Inferior parietal cortex (tissue), 1 donor: ENCODE data around the gene FOLR2.
"Not testable (repeated sequence)": the region's sequence is repeated elsewhere in the genome, so short reads cannot be mapped to it uniquely, and the experiment has no call there.

Experiments
- DNase-seq: peaks from one replicate; pipeline ENCODE4 v3.0.0-alpha.2; 2016; ENCODE audit errors: extremely low spot score

FOLR2 gene

DNA sequence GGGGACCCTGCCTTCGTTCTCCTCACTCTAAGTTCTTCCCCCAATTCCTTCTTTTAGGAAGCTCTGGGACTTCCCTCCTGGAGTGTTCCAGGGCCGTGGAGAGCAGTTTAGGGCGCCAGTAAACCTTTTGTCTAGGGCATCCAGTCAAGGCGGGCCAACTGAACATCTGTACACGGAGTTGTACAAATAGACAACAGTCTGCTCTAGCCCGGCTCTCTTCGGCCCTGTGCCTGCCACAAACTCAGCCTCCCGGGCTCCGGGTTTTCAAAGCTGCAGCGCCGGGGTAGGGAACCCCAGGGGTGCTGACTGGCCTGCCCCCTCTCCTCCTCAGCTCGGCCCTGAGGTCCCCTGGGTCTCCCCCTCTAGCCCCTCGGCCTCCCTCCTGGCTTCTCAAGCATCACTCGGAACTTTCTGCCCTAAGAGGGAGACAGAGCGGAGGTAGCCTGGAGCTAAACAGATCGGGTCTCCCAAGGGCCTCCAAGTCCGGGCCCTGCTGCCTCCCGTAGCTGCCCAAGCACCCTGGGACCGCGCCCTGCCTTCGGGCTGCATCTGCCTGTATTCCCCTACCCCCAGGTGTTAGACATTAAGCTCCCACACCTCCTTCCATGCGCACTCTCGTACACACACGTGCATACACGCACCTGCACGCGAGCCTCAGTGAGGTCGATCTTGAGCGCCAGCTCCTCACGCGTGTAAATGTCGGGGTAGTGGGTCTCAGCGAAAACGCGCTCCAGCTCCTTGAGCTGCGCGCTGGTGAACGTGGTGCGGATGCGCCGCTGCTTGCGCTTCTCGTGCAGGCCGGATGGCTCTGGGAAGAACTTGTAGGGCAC, 24.1 kb downstream of the FOLR2 start:
- DNase-seq: no peak

DNA sequence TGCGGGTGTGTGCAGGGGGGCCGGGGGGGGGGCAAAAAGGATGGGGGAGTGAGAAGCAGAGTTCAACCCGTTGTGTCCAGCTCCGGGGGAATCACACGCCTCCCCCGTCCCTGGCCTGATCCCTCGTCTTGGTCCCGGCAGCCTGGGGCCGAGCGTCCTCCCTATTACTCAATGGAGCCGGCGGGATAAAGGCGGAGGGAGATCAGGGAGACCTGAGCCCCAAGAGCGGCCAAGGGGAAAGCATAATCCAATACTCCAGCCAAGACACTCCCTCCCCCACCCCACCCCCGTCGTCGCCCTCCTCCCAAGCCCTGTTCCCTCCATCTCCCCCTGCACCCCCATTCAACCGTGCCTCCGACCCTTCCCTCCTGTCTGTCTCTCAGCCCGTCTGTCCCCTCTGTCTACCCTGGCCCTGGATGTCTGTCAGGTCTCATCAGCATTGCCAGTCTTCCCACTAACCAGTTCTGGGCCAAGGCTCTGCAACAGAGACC, 24.7 kb downstream of the FOLR2 start:
- DNase-seq: no peak

DNA sequence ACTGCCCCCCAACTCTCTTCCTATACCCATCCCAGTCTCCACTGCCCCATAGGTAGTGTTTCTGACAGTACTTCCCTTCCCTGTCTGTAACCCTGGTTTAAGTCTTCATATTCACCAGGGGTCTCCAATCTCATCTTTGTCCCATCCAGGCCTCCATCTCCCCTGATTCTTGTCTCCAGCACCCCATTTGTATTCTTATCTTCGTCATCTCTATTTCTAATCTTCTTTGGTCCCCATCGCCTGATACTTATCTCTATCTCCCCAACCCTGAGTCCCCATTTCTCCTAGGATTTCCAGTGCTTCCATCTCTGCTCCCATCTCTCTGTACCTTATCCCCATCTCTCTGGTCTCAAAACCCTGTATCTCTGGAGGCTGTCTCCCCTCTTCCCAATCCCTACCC, 25.5 kb downstream of the FOLR2 start:
- no peak for DNase-seq

DNA sequence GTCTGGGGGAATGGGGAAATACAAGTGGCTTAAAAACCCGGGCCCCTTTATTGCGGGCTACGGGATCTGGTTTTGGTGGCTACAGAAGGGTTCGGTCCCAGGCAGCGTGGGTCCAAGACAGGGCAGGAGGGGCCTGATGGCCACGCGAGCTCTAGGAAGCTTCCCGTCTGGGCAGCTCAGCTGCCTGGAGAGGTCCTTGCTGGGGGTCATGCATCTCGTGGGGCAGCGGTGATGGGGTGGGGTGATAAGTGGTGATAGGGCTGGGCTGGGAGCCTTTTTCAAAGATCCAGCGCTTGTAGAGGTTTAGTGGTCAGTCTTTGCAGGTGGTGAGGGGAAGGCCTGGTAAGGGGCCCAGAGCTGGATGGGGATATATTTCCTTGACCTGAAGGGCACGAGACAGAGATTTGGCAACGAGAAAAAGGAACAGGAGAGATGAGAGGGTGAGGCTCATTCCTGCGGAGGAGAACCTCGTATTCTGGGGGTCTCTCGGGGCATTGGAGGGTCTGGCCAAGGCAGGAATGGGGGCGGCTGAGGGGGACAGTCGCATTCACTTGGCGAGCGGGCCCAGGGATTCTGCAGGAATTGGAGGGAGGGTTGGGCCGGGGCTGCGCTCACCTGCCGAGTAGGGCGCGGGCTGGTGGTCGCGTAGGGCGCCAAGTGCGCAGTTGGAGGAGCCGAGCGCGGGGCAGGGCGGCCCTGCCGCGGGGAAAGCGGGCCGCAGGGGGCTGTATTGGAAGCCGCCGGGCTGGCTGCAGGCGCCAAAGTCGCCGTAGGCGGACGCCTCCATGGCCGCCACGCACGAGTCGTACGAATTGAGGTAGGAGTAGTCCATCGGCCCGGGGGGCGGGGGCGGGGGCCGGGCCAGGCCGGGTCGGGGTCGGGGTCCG, 26.8 kb downstream of the FOLR2 start:
- DNase-seq: no peak

DNA sequence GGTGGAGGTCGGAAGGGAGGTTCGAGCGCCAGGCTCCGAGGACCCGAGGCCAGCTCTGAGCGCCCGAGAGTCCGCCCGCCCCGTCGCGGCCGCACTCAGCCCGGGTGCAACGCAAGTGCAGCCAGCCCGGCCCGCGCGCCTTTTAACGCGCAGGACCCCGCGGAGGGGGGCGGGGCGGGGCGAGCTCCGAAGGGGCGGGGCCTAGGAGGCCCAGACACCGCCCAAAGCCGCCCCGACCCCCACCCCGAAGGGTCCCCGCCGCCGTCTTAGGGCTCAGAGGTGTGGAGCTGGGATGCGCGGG, 27.4 kb downstream of the FOLR2 start, which contains the start of gene PHOX2A:
Gene PHOX2A, minus strand, starts transcription at position 117 of the 301 bp plus-strand sequence. CDS start 172 bp downstream, outside the sequence.
- no peak for DNase-seq

DNA sequence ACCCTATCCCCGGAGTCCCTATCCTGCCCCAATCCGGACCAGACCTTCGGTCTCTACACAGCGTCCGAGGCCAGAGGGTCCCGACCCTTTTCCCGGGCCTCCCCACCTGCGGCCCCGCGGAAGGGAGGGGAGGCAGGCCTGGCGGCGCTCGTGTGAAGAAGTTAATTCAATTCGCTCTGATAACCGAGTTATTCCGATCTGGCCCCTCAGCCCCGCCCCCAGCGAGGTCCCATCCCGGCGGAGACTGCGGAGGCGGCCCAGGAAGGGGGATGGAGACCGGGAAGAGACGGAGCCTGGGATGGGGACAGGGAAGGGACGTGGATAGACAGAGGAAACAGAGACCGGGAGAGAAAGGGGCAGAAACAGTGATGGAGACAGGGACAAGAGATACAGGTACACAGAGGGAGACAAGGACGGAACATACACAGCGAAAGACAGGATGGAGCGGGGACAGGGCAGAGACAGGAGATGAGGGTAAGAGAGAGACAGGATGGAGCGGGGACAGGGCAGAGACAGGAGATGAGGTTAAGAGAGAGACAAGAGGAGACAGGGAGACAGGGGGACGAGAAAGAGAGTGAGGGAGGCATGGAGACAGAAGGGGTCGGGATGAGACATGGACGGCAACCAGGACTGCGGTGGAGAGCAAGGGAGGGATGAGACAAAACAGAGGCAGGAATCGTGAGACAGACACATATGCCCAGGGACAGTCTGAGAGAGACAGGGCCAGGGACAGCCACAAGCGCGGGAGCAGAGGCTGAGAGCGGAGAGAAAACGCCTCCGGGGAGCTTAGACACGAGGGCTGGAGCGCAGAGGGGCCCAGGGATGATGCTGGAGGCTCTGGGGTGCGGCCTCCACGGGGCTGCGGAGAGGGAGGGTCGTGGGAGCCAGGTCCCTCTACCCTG, 28.0 kb downstream of the FOLR2 start:
- no peak for DNase-seq

DNA sequence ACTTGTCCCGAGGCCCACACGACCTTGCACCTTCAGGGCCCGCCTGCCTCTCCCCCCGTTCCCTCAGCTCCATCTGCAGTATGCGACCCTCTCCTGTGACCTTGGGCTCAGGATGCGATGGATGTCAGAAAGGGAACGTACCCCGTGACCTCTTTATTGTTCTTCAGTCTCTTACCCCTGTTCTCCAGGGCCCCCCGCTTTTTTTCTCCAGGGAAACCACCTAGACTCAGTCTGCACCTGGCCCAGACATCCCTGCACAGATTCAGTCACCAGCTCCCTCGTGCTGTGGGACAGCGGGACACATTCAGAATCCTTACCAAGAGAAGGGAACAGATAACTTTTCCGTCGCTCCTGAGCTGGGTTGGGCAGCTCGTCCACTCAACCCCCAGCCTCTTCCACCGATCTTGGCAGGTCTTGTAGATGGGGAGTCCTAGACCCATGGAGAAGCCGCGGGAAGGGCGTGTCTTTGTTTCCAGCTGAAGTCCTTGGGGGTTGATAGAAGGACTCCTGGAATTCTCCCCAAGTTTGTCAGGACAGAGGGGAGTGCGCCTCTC, 28.7 kb downstream of the FOLR2 start:
- no peak for DNase-seq

DNA sequence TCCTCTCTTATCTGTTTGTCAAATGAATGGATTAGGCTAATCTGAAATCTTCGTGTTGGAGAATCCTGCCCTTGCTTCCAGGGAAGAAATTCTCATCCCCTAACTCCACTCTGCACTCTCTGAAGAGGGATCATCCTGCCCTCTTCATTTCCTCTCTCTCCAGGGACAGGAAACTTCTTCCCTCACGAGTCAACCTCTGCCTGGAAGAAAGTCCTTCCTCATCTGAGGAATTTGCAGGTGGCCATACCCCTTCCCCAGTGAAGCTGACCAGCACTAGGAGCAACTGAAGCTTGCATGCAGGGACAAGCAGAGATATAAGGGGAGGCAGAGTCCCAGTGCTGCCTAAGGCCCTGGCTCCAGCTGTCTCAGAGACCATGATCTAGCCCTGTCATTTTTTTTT, 31.0 kb downstream of the FOLR2 start:
- DNase-seq: no peak

DNA sequence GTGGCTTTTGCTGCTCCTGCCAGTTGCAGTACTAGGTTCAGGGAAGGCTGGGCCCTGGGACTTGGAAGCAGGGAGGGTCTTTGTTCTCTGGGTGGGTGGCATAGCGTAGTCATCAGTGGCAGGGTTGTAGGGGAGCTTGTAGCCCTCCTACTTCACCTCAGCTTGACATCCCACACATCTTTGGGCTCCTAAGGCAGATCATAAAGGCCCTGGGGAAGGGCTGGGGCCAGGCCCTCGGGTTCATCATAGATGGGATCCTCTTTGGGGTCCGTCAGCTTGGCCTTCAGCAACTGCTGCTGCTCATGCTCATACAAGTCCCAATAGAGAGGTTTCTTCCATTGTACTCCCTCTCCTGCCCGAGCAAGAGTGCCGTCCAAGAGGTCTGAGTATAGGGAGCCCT, 33.4 kb downstream of the FOLR2 start:
- no peak for DNase-seq

DNA sequence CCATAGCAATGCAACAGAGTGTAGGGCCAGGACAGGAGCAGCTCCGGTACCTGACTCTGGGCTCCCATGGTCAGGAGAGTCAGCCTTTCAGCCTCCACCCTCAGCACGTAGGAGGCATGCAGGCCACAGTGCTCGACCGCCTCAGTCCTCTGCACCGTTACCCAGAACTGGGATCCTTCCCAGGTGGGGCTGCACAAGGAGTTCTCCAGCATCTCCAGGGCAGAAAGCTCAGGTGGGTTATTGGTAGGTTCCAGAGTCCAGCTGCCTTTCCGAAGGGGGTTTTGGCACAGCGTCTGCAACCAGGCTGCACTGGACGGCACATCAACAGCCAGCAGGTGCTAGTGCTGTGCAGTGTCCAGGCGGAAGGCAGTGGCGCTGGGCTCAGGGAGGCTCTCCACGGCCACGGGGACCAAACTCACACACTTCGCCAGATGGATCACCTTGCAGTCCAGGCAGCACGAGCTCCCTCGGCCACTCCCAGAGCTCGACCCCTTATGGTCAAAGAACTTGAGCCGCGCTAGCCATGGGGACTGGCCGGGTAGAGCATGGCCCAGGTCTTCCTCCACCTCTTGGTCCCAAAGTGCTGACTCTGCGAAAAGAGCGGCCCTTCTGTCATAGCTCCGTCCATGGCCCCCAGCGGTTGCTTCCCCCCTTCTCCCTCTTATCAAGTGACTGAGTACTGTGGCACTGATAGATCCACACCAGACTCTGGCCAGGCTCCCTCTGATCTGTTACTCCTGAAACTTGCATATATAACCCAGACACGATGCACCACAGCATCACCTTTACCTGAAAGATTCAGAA, 34.3 kb downstream of the FOLR2 start:
- DNase-seq: no peak

DNA sequence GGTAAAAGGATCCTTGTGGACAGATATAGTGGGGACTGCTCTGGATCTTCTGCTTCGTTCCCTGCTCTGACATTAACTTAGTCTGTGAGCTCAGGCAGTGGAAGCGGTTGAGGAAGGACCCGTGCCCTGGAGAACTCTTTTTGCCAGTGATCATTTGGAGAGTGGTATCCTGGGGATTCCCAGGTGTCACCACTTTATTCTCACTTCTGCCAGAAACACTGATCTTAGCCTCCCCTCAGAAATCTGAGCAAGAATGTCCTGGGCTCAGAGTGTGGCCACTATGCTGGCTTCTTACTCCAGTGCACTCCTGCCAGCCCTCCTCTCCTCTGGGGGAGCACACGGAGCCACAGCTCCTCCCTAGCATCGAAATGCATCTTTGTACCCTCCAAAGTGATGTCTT, 35.0 kb downstream of the FOLR2 start:
- no peak for DNase-seq

DNA sequence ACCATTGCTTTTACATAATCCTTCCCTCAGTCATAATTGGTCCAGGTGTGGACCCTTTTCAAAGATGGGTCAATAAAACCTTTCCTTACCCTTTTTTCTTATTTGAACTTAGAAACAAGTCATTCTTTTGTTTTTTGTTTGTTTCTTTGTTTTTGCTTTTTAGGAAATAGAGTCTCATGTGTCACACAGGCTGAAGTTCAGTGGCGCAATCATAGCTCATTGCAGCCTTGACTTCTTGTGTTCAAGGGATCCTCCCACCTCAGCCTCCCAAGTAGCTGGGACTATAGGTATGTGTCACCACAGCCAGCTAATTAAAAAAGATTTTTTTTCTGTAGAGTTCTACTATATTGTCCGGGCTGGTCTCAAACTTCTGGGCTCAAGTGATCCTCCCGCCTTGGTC, 36.8 kb downstream of the FOLR2 start:
- DNase-seq: no peak

DNA sequence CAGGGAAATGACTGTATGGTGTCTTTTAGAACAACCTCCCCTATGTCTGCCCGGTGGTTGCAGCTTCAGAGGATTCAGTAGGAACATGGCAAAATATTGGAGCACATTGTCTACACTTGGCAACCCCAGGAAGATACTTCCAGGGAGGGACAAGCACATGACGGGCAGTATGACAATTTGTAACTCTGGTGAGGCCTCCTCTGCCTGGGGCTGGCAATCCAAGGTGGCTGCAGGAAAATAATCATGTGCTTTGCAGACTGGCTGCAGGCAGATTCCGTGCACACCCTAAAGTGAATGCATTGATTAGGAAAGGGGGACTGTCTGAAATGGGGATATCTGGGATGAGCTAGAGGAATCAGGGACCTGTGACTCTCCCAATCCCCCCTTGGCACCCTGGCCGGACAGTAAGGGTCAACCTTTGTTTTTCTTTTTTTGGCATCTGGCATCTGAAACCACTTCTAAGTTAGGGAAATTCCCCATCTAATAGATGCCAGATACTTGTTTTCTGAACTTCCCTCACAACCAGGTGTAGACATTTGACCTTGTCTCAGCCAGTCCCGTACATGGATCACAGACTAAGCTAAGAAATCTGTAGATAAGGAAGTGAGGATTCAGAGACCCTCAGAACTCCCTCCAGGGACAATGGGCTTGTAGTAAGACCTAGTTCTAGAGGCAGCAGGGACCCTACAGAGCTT, 37.9 kb downstream of the FOLR2 start:
- no peak for DNase-seq

DNA sequence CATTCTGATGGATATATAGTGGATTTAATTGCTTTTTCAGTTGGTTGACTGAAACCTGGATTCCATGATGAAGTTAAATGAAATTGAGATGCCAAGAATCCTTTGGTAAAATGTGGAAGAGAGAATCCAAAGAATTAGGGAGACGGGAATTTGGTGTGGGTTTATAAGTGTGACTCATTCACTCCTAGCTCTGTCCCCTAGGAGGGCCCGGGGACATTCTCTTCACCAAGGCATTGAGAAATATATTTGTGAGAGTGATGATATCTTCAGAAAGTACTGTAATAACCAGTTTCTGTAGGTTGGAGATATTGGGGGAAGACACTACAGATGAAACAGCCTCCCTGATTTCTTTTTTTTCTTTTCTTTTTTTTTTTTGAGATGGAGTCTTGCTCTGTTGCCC, 41.0 kb downstream of the FOLR2 start:
- no peak for DNase-seq

DNA sequence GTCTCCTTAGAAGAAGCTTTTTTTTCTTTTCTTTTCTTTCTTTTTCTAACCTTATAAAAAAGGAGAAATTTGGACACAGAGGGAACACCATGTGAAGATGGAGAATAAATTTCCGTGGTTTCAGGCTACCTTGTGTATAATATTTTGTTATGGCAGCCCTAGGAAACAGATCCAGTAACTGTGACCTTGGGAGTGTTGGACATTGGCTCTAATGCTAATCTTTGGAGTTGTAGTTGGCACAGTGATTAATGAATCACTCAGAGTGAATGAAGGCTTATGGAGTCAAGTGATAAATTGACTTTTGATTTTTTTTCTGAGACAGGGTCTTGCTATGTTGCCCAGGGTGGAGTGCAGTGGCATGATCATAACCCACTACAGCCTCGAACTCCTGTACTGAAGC, 42.9 kb downstream of the FOLR2 start:
- DNase-seq: no peak

DNA sequence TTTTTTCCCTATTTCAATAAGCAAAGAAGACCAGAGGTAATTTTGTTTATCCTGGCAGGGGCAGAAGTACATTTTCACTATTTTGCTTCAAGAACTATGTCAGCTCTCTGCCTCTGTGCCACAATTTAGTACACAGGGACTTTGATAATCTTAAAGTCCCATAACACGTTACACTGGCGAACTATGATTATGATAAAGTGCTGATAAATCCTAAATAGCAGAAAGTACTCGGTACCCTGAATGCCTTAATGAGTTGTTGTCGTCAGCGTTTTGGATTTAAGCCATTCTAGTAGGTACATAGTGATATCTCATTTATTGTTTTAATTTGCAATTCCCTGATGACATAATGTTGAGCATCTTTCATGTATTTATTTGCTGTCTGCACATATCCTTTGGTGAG, 44.0 kb downstream of the FOLR2 start:
- DNase-seq: no peak

DNA sequence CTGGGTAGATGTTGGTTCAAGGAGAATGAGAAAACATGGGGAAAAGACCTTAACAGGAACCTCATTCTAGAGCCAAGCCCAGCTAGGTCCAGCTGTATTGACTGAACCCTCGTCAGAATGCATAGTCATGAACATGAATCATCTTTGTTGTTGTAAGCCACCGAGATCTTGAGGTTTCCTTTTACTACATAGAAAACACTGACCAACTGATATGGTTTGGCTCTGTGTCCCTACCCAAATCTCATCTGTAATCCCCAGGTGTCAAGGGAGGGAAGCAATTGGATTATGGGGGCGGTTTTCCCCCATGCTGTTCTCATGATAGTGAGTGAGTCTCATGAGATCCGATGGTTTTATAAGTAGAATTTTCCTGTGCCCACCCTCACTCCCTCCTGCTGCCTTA, 46.8 kb downstream of the FOLR2 start:
- no peak for DNase-seq

DNA sequence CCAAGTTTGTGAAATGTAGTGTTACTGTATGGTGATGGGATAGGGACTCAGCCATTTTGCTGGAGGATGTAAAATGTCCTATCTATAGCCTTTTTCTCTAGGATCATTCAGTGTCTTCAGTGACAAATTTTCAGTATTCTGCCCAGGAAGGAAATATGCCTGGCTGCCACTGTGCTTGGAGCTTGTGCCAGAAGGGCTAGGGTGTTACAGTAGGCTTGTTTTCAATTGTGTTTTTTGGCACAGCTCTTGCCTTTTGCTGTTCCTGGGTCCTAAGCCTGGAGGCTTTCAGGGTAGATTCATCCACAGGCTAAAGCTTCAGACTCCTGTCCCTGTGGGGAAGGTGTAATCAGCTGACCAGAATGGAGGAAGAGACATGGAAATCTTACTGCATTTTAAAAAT, 49.4 kb downstream of the FOLR2 start:
- DNase-seq: no peak

DNA sequence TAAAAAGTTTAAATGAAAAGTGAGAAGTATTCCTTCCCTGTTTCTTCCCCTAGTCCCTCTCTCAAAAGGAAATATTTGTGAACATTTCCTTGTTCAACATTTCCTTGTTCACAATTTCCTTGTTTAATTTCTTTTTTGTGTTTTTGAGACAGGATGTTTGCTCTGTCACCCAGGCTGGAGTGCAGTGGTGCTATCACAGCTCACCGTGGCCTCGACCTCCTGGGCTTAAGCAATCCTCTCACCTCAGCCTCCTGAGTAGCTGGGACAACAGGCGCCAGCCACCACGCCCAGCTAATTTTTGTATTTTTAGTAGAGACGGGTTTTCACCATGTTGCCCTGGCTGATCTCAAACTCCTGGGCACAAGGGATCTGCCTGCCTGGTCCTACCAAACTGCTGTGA, 50.4 kb downstream of the FOLR2 start:
- DNase-seq: not testable (repeated sequence)

DNA sequence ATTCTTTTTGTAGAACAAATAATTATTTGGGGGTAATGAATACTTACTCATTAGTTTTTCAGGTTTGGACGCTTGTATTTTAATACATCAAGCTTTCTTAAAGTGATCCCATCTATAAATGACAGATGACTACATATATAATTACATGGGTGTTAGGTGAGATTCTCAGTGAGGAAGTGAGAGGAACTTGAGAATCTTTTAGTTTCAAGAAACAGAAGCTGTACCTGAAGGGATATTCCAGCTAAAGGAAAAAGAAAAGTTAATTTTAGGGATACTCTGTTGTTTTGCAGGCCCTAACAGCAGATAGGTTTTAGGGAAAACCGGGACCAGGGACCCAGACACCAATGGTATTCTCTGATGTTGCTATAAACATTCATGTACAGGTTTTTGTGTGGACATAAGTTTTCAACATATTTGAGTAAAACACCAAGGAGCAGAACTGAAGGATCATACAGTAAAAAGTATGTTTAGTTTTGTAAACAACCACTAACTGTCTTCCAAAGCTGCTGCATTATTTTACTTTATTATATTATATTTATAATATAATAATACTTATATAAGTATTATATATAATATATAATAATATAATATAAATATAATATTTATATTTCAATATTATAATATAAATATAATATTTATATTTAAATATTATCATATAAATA, 51.5 kb downstream of the FOLR2 start:
- no peak for DNase-seq
